Superior temporal gyrus (tissue), 1 donor: Measurements from ENCODE around the gene SPTBN4.
"Not testable (repeated sequence)": the region's sequence is repeated elsewhere in the genome, so short reads cannot be mapped to it uniquely, and the experiment has no call there.

Experiments used
- DNase-seq: peaks from one replicate; pipeline ENCODE4 v3.0.0-alpha.2; 2016; ENCODE audit errors: extremely low spot score

The SPTBN4 gene

DNA sequence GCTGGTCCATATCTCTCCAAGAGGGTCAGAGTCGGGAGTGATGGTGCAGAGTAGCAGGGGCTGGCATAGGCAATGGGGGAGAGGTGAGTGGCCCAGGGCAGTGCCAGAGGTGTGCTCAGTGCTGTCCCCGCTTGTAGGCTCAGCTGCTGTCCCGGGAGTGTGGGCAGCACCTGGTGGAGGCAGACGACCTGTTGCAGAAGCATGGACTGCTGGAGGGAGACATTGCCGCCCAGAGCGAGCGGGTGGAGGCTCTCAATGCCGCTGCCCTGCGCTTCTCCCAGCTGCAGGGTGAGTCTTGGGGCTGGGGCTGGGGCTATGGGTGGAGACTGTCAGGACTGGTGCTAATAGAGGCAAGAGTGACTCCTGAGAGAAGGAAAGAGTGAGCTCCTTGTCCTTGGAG, 39.3 kb downstream of the SPTBN4 start:
- no peak for DNase-seq

DNA sequence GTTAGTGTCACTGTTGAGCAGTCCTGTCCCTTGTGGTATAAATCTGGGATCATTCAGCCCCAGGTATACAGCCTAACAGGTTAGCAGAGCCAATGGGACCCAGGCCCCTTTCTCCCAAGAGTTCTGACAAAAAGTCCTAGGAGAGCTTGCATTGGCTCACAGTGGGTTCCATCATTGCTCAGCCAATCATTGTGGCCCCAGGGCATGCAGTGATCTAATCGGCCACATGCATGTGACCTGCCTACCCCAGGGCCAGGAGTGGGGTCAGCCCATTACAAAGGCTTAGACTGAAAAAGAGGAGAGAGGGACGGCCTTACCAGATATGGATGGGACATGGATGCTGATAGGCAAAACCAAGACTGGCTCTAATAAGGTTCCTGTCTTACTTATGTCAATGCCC, 41.1 kb downstream of the SPTBN4 start:
- DNase-seq = no peak

DNA sequence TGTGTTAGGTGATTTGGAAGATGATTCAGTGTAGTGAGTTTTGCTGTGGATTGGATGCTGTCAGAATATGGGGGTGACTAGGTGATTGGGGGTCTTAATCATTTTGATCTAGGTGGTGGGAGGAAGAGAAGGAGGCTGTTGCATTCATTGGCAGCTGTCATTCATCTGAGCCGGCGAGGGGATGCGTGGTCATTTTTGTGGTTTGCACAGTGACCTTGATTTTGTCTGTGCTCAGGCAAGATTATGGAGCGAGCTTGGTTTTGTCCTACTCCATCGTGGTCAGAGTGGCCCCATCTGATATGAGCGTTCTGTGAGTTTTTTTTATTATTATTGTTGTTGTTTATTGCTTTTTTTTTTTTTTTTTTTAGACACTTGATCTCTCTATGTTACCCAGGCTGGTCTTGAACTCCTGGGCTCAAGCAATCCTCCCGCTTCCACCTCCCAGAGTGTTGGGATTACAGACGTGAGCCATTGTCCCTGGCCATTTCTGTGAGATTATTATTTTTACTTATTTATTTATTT, 42.0 kb downstream of the SPTBN4 start:
- no peak for DNase-seq

DNA sequence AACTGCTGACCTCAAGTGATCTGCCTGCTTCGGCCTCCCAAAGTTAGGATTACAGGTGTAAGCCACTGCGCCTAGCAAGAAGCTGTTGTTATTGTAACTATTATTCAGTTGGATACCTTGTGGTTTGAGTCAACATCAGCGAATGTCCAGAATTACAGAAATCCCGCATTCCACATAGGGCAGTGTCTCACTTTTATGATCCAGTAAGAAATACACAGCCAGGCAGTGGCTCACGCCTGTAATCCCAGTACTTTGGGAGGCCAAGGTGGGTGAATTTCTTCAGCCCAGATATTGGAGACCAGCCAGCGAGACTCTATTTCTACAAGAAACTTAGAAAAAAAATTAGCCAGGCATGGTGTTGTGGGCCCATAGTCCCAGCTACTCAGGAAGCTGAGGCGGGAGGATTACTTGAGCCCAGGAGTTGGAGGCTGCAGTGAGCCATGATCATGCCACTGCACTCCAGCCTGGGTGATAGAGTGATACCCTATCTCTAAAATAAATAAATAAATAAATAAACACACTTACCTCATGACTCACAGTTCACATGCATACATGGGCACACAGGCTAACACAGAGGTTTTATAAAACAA, 43.8 kb downstream of the SPTBN4 start:
- no peak for DNase-seq

DNA sequence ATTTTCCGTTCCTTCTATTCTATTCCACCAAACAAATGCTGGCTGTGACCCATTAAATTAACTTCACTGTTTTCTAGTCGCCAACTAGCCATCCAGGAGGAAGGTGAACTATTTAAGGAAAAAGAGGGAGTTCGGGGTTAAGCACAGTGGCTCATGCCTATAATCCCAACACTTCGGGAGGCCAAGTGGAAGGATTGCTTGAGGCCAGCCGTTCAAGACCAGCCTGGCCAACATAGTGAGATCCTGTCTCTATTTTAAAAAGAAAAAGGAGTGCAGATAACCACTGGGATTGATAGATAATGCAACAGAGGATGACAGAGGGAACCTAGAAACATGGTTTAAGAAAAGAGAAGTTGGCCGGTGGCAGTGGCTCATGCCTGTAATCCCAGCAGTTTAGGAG, 44.7 kb downstream of the SPTBN4 start:
- no peak for DNase-seq

DNA sequence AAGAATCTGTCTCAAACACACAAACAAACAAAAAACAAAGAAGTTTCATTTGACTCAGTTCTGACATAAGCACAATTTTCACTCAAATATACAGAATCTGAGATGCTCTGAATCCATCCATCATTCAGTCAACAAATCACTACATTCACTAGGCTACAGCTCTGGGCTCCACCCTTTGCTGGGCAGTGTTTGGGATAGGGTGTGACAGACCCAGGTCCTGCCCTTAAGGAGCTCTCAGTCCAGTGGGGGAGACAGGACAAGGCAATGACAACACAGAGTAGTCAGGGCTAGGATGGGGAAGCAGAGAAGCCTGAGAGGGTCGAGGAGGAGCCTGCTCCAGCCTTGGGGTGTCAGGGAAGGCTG, 45.3 kb downstream of the SPTBN4 start:
- DNase-seq = no peak

DNA sequence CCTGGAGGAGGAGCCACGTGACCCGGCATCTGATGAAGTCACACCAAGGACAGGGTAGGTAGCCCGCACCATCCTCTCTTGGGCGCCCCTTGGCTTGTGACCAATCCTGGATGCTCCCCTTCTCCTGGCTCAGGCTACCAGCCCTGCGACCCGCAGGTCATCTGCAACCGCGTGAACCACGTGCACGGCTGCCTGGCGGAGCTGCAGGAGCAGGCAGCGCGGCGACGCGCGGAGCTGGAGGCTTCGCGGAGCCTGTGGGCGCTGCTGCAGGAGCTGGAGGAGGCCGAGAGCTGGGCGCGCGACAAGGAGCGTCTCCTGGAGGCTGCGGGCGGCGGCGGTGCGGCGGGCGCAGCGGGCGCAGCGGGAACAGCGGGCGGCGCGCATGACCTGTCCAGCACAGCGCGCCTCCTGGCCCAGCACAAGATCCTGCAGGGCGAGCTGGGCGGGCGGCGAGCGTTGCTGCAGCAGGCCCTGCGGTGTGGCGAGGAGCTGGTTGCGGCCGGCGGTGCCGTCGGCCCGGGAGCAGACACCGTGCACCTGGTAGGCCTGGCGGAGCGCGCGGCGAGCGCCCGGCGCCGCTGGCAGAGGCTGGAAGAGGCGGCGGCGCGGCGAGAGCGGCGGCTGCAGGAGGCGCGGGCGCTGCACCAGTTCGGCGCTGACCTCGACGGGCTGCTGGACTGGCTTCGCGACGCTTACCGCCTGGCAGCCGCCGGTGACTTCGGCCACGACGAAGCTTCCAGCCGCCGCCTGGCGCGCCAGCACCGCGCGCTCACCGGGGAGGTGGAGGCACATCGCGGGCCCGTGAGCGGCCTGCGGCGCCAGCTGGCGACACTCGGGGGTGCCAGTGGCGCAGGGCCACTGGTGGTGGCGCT, 45.9 kb downstream of the SPTBN4 start:
- no peak for DNase-seq

DNA sequence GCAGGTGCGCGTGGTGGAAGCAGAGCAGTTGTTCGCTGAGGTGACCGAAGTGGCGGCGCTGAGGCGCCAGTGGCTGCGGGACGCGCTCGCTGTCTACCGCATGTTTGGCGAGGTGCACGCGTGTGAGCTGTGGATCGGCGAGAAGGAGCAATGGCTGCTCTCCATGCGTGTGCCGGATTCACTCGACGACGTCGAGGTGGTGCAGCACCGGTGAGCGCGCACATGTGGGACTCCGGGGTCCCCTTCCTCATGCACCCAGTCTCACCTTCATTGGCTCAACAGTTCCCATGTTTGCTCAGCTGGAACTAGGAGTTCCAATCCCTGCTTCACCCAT, 46.5 kb downstream of the SPTBN4 start:
- no peak for DNase-seq

DNA sequence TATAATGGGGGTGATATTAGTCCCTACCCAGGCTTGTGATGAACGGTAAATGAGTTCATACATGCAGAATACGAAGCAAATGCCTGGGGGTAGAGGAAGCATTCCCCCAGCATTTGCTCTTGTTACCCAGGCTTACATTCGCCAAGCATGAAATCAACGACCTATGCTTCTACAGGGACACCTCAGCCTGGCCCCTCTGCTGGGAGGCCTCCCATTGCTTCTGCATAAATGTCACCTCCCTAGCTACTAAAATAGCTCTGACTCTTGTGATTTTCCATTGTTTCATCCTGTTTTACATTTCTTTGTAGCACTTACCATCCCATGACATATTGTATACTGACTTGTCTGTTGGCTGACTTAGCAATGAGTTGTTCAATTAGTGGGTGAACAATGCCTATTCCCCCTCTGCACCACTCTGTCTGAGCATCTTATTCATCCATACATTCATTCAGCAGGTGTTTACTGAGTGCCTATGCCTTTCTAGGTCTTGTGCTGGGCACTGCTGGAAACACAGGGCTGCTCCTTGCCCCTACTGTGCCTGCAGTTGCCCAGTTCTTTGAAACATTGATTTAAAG, 47.0 kb downstream of the SPTBN4 start:
- DNase-seq = no peak

DNA sequence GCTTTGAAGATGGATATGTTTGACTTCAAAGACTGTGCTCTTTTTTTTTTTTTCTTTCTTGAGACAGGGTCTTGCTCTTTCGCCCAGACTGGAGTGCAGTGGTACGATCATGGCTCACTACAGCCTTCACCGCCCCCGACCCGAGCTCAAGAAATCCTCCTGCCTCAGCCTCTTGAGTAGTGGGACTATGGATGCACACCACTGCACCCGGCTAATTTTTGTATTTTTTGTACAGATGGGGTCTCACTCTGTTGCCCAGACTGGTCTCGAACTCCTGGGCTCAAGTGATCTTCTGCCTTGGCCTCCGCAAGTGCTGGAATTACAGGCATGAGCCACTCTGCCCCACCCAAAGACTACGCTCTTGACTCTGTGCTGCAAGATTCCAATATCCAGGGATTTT, 50.4 kb downstream of the SPTBN4 start:
- no peak for DNase-seq

DNA sequence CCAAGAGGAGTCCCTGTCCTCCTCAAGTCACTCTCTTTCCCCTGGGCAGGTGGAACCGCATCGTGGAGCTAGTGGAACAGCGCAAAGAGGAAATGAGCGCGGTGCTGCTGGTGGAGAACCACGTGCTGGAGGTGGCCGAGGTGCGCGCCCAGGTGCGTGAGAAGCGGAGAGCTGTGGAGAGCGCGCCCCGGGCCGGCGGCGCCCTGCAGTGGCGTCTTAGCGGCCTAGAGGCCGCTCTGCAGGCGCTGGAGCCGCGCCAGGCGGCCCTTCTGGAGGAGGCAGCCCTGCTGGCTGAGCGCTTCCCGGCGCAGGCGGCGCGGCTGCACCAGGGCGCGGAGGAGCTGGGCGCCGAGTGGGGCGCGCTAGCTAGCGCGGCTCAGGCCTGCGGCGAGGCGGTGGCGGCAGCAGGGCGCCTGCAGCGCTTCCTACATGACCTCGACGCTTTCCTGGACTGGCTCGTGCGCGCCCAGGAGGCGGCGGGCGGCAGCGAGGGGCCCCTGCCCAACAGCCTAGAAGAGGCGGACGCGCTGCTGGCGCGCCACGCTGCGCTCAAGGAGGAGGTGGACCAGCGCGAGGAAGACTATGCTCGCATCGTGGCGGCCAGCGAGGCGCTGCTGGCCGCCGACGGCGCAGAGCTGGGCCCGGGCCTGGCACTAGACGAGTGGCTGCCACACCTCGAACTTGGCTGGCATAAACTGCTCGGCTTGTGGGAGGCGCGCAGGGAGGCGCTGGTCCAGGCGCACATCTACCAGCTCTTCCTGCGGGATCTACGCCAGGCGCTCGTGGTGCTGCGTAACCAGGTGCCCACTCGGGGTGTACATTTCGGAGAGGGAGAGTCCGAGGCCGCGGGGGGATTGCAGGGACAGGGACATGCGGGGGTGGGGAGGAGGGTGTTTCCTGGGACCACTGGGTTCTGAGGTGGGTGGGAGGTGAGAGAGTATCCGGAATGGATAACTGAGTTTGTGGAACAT, 52.8 kb downstream of the SPTBN4 start:
- no peak for DNase-seq

DNA sequence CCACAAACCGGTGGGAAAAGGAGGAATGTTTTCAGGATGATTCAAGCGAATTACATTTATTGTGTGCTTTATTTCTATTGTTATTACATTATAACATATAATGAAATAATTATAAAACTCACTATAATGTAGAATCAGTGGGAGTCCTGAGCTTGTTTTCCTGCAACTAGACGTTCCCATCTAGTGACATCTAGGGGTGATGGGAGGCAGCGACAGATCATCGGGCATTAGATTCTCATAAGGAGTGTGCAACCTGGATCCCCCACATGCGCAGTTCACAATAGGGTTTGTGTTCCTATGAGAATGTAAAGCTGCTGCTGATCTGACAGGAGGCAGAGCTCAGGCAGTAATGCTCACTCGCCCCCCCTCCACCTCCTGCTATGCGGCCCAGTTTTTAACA, 54.5 kb downstream of the SPTBN4 start:
- no peak for DNase-seq

DNA sequence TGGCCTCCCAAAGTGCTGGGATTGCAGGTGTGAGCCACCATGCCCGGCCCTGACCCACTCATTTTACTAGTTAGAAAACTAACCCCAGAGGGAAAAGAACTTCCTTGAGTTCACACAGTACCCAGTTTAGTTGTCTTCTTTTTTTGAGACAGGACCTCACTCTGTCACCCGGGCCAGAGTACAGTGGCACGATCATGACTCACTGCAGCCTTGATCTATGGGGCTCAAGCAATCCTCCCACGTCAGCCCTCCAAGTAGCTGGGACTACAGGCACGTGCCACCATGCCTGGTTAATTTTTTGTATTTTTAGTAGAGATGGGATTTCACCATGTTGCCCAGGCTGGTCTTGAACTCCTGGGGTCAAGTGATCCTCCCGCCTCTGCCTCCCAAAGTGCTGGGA, 55.1 kb downstream of the SPTBN4 start:
- not testable (repeated sequence) for DNase-seq

DNA sequence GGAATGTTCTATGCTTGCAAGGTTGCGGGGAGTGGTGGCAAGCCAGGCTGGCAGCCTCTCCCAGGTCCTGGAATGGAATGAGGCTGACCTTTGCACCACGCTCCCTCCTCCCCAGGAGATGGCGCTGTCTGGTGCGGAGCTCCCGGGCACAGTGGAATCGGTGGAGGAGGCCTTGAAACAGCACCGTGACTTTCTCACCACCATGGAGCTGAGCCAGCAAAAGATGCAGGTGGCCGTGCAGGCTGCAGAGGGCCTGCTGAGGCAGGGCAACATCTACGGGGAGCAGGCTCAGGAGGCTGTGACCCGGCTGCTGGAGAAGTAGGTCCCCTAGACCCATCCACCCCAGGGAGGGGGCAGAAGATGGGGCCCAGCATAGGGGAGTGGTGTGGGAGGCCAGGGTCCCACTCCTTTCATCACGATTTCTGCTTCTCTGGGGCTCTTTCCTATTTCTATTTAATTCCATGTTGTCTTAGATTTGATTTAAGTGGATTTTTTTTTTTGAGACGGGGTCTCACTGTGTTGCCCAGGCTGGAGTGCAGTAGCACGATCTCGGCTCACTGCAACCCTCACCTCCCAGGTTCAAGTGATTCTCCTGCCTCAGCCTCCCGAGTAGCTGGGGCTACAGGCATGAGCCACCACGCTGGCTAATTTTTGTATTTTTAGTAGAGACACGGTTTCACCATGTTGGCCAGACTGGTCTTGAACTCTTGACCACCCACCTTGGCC, 56.7 kb downstream of the SPTBN4 start:
- DNase-seq = peak; percentile 40

DNA sequence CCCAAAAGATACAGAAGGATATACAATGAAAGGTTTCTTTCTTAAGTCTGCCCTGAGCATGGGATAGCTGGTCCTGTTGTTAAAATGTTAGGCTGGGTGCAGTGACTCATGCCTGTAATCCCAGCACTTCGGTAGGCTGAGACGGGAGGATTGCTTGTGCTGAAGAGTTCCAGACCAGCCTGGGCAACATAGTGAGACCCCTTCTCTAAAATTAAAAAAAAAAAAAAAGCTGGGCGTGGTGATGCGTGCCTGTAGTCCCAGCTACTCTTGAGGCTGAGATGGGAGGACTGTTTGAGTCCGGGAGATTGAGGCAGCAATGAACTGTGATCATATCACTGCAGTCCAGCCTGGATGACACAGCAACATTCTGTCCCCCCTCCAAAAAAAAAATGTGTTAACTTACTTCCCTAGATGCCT, 57.3 kb downstream of the SPTBN4 start:
- DNase-seq = no peak

DNA sequence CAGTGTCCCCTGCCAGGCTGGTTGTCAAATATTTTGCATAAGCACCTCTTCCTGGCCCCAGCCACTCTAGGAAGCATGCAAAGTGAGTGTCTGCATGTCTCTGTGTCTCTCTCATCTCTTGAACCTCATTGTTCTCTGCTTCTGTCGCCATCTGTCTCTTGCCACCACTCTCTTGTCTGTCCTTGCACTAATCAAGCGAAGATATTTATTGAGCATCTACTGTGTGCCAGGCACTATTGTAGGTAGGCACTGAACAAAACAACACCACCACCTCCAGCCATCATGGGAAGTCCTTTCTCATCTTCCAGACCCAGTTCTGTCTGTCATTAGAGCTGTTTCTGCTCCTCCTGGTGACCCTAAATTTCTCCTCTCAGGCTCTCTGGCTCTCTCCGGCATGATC, 57.9 kb downstream of the SPTBN4 start:
- no peak for DNase-seq

DNA sequence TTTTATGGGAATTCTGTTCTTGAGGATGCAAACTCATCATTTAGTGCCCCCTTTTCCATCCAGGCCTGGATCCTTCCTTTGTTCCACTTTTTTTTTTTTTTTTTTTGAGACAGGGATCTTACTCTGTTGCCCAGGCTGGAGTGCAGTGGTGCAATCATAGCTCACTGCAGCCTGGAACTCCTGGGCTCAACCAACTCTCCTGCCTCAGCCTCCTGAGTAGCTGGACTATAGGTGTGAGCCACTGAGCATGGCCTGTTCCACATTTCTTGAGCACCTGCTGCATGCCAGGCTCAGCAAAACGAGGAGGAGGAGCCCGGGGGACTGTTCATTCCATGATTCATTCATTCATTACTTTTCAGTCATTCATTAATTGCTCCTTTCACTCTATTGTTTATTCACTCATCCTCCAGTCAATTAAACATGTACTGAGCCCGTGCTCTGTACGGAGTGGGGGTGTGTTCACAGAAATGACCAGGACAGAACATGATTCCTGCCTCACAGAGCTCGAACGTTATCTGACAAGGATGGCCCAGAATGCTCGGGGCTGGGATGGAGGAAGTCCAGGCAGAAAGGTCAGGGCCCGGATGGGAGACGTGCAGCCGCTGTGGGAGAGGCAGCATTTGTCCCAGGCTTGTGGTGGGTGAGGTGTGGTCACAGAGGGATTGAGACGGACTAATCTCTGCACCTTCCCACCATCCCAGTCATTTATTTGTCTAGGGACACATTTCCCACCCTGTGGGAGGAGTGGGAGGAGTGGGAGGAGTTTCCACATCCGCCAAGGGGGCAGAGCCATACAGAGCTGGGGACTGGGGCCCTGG, 58.6 kb downstream of the SPTBN4 start:
- DNase-seq = no peak

DNA sequence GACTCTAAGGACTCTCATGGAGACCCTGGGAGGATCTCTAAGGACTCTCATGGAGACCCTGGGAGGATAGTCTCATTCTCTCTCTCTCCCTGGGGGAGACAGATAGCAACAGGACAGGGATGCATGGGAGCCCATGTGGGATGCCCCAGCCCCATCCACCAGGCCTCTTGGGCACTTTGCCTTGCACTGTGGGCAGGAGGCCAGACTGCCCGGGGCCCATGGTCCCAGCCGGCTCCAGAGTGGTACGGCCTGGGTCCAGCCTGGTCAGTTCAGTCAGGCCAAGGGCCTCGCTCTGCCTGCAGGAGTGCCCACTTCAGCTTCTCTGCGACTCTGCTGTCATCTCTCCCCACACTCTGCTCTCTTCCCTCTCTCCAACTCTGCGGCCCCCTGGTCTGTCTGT, 61.3 kb downstream of the SPTBN4 start:
- no peak for DNase-seq

DNA sequence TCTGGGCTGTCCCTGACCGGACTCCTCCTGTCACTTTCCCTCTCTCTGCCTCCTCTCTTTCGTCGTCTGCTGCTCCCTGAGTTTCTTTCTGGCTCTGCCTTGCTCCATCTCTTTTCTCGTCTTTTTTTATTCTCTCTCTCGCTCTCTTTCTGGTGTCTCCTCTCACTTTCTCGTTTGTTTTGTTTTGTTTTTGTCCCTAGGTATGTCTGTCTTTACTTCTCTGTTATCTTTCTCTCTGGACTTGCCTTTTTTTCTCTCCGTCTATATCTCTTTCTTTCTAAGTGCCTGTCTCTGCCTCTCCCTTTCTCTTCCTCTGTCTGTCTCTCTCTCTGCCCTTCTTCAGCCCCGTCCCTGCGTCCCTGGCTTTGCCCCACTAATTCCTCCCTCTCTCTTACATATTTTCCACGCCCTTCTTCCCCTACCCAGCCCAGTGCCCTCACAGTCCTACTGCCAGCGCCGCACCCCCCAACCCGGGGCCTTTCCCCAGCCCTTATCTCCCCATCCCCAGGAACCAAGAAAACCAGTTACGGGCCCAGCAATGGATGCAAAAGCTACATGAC, 61.8 kb downstream of the SPTBN4 start:
- no peak for DNase-seq
